Epithelial cell of esophagus (primary cell): ENCODE measurements around the gene CCZ1B.
"Not testable (repeated sequence)": the region's sequence is repeated elsewhere in the genome, so short reads cannot be mapped to it uniquely, and the experiment has no call there.

Experiments
- DNase-seq: peaks from one replicate; pipeline ENCODE4 v3.0.0; 2010; ENCODE audit warnings: low read depth
- H3K4me3 ChIP-seq: 2 replicates; pipeline ENCODE4 v1.5.1; 2011; ENCODE audit warnings: mild to moderate bottlenecking, low read length, control low read depth

The CCZ1B gene

DNA sequence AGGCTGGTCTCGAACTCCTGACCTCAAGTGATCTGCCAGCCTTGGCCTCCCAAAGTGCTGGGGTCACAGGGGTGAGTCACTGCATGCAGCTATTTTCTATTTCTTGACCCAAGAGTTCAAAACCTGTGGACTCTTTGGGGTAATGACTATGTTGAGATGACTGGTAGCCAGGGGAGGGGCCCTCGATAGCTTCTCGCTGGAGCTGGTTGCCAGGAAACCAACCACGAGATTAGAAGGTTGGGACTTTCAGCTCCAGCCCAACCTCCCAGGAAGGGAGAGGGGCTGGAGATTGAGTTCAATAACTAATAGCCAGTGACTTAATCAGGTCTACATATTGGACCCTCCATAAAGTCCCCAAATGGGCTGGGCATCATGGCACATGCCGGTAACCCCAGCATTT is 28.9 kb downstream of the CCZ1B start:
- DNase-seq, H3K4me3 ChIP-seq: not testable (repeated sequence)

DNA sequence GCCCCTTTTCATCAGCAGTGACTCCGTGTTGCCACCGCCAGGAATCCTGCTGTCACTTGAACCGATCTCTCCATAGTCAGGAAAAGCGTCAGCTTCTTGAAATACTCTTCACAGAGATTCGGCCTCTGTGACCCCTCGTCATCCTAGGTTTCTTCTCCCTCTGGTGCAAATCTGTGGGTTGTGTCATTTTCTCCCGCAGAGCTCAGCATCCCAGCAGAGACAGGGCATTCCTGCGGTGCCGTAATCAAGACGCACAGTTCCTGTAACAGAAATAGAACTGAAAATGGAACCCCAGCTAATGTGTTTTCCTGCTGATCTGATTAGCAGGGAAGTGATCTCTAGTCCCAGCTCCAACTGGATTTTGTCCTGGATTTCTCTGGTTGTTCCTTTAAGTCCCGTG is 31.8 kb downstream of the CCZ1B start:
- not testable (repeated sequence) for DNase-seq, H3K4me3 ChIP-seq

DNA sequence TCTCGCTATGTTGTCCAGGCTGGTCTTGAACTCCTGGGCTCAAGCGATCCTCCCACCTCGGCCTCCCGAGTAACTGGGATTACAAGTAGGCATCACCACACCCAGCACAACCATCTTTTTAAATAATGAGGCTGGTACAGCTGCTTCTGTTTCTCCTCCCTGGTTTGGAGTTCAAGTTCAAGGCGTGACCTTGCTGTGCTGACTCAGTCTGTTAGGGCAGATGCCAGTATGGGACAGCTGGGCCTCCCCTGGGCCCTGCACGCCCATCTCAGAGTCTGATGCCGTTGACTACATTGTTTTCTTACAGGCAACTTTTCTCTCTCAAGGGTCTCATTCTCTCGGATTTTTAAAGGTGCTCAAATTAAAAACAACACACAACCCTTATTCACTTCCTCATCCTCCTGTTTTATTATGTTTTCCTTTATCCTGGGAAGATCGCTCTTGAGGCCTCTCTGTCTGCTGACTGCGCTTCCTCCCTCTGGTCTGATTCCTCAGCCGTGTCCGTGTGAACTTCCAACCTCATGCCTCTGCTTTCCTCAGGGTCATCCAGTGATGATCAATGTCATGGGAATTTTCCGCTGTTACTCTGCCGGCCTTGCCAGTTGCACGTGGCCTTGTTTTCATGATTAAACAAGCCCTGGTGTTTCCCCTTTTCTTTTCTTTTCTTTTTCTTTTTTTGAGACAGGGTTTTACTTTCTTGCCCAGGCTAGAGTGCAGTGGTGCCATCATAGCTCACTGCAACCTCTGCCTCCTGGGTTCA is 33.8 kb downstream of the CCZ1B start:
- DNase-seq: peak; percentile 32
- not testable (repeated sequence) for H3K4me3 ChIP-seq

GRCh38 chr7:6789353-6789752 is 36.7 kb downstream of the CCZ1B start:
- H3K4me3 ChIP-seq: not testable (repeated sequence)

DNA sequence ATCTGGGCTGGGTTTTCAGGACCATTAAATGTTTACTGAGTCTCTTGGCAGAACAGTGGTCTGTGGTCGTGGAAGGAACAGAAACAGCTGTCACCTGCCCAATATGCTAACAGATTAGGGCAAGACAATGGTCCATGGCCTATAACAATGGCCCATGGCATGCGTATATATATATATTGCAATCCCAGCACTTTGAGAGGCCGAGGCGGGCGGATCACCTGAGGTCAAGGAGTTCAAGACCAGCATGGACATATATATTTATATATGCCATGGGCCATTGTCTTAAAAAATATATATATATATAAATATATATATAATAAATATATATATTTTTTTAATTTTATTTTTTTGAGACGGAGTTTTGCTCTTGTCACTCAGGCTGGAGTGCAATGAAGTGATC is 44.5 kb downstream of the CCZ1B start:
- not testable (repeated sequence) for DNase-seq, H3K4me3 ChIP-seq

More at GRCh38 chr7:6789353-6789752, 36.7 kb downstream of the CCZ1B start:
- not testable (repeated sequence) for DNase-seq

GRCh38 chr7:6761186-6761585 is 64.9 kb downstream of the CCZ1B start:
- H3K4me3 ChIP-seq, DNase-seq: not testable (repeated sequence)

GRCh38 chr7:6753964-6754363 is 72.1 kb downstream of the CCZ1B start, which contains the start of gene RSPH10B2:
TSS of gene RSPH10B2 (plus strand) at chr7:6754103. CDS start at chr7:6757678, 3,575 bp downstream.
- H3K4me3 ChIP-seq, DNase-seq: not testable (repeated sequence)

- not testable (repeated sequence) for DNase-seq, H3K4me3 ChIP-seq
Measured at GRCh38 chr7:6750173-6750572, 75.9 kb downstream of the CCZ1B start.

DNA sequence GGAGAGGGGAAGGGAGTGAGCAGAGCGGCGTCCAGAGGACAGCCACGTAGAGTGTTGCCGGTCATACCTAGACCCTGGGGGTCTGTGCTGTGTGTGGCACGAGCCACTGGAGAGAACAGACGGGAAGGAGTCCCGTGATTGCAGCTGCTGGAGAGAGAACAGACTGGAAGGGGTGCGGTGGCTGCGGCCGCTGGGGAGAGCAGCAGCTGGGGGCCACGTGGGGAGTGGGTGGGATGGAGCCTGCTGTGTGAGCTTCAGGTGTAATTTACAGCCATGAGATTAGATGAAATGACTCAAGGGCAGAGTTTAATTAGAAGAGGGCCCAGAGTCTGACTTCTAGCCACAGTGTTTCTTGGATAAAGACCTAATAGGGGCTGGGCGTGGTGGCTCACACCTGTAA is 76.7 kb downstream of the CCZ1B start:
- not testable (repeated sequence) for H3K4me3 ChIP-seq, DNase-seq
